Measurements from ENCODE around the gene KCNJ6. TPM values are rescaled to one million over a fixed set of nuclear protein-coding genes. Genes with fewer than 3 reads are reported as not detected.
"Not testable (repeated sequence)": the region's sequence is repeated elsewhere in the genome, so short reads cannot be mapped to it uniquely, and the experiment has no call there.

The KCNJ6 gene
- total RNA-seq, 6 experiments from 2014 or later = not detected

DNA sequence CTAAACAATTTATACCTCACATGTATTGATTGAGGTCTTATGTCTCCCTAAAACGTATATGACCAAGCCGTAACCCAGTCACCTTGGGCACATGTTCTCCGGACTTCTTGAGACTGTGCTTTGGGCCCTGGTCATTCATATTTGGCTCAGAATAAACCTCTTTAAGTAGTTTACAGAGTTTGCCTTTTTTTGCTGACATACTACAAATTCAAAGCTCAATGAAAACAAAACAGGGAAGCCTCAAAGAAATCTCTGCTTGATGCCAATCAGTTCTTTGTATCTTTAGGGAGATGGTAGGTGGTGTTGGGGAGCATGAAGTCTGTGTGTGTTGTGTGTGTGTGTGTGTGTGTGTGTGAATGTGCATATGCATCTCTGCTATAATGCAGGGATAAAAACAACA, 247.0 kb downstream of the KCNJ6 start:
- no peaks in the 10 kb centered on the region for H3K9me3 Mint-ChIP-seq
- DNase-seq = no peak
- no peak overlapping the region for H3K4me3 Mint-ChIP-seq
- H3K27me3 Mint-ChIP-seq (ENCODE audit: insufficient read depth) = peaks cover 15% of the 10 kb centered on the region
- TF ChIP-seq CTCF (IDR thresholded peaks at IDR 0.05) = no peak
- 0 out of 2 replicates have a peak, but pooled peaks cover 6% of the 10 kb centered on the region for H3K4me1 Mint-ChIP-seq (ENCODE audit: low read depth)
- no peaks in the 10 kb centered on the region for H3K36me3 Mint-ChIP-seq (ENCODE audit: low read depth)
- no peak overlapping the region for H3K27ac Mint-ChIP-seq

GRCh38 chr21:37668462-37669239, 247.6 kb downstream of the KCNJ6 start:
- Mint-ChIP-seq H3K9me3 (no peaks in the 10 kb centered on the region), H3K27ac (no peak overlapping the region), H3K4me1 (ENCODE audit: low read depth) (0 out of 2 replicates have a peak, but pooled peaks cover 6% of the 10 kb centered on the region), H3K27me3 (ENCODE audit: insufficient read depth) (peaks cover 11% of the 10 kb centered on the region), H3K36me3 (ENCODE audit: low read depth) (no peaks in the 10 kb centered on the region), H3K4me3 (no peak overlapping the region)
- DNase-seq = no peak
- no peak for TF ChIP-seq CTCF (IDR thresholded peaks at IDR 0.05)

GRCh38 chr21:37667380-37667779, 248.9 kb downstream of the KCNJ6 start:
- no peak overlapping the region for H3K27ac Mint-ChIP-seq
- H3K36me3 Mint-ChIP-seq (ENCODE audit: low read depth) = no peaks in the 10 kb centered on the region
- DNase-seq = no peak
- H3K4me3 Mint-ChIP-seq = no peak overlapping the region
- H3K4me1 Mint-ChIP-seq (ENCODE audit: low read depth) = 0 out of 2 replicates have a peak, but pooled peaks cover 6% of the 10 kb centered on the region
- no peak for TF ChIP-seq CTCF (IDR thresholded peaks at IDR 0.05)
- H3K9me3 Mint-ChIP-seq = no peaks in the 10 kb centered on the region
- H3K27me3 Mint-ChIP-seq (ENCODE audit: insufficient read depth) = peaks cover 6% of the 10 kb centered on the region

GRCh38 chr21:37665230-37666024, 250.8 kb downstream of the KCNJ6 start:
- no peak for TF ChIP-seq CTCF (IDR thresholded peaks at IDR 0.05)
- Mint-ChIP-seq H3K27me3 (ENCODE audit: insufficient read depth) (peaks cover 6% of the 10 kb centered on the region), H3K4me3 (no peak overlapping the region), H3K4me1 (ENCODE audit: low read depth) (0 out of 2 replicates have a peak, but pooled peaks cover 6% of the 10 kb centered on the region), H3K9me3 (no peaks in the 10 kb centered on the region), H3K27ac (no peak overlapping the region), H3K36me3 (ENCODE audit: low read depth) (no peaks in the 10 kb centered on the region)
- no peak for DNase-seq

DNA sequence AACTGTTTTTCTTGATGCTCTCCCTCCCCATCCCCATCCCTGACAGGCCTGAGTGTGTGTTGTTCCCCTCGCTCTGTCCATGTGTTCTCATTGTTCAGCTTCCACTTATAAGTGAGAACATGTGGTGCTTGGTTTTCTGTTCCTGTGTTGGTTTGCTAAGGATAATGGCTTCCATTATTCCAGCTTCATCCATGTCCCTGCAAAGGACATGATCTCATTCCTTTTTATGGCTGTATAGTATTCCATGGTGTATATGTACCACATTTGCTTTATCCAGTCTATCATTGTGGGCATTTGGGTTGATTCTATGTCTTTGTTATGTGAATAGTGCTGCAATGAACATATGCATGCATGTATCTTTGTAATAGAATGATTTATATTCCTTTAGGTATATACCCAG, 254.0 kb downstream of the KCNJ6 start:
- not testable (repeated sequence) for H3K36me3 Mint-ChIP-seq (ENCODE audit: low read depth); H3K4me3 Mint-ChIP-seq; H3K27ac Mint-ChIP-seq; H3K27me3 Mint-ChIP-seq (ENCODE audit: insufficient read depth); H3K9me3 Mint-ChIP-seq; DNase-seq
- peaks cover 30% of the 10 kb centered on the region for H3K4me1 Mint-ChIP-seq (ENCODE audit: low read depth)

DNA sequence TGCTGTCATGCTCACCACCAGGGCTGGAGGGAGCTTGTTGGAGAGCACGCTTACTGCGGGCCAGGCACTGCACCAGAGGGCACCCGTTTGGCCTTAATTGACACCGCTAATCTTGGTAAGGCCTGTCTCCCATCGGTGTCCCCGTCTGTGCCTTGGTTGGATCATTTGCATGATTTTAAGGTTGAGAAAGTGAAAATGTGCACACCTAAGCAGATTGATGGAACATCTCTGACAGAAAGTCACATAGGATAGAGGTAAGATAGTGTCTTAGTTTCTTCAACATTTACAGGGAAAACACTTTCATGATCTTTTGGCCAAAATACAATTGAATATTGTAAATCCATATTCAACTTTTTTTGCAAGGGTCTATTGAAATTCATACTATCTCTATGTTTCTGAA, 255.5 kb downstream of the KCNJ6 start:
- Mint-ChIP-seq H3K27ac (no peak overlapping the region), H3K36me3 (ENCODE audit: low read depth) (no peaks in the 10 kb centered on the region), H3K27me3 (ENCODE audit: insufficient read depth) (peaks cover 6% of the 10 kb centered on the region), H3K4me1 (ENCODE audit: low read depth) (peaks cover 30% of the 10 kb centered on the region), H3K9me3 (no peaks in the 10 kb centered on the region), H3K4me3 (no peak overlapping the region)
- no peak for DNase-seq
- TF ChIP-seq CTCF (IDR thresholded peaks at IDR 0.05) = no peak
